Measurements from ENCODE around the gene HOXC4. TPM values are rescaled to one million over a fixed set of nuclear protein-coding genes. Genes with fewer than 3 reads are reported as not detected.

The HOXC4 gene
- total RNA-seq, 1 experiment from 2014 or later = not detected

GRCh38 chr12:54038871-54039414, 14.7 kb upstream of the HOXC4 start:
- H3K56ac ChIP-seq (ENCODE audit: insufficient read length, low read depth, low read length) = no peak overlapping the region
- no peaks in the 10 kb centered on the region for H3K79me1 ChIP-seq (ENCODE audit: insufficient read depth, low read depth, low read length, poor library complexity, severe bottlenecking)
- no peak overlapping the region for H3K18ac ChIP-seq (ENCODE audit: insufficient read length, low read depth, low read length)
- no peak overlapping the region for H2BK120ac ChIP-seq (ENCODE audit: low read depth, low read length, poor library complexity, severe bottlenecking)
- H2BK15ac ChIP-seq (ENCODE audit: low read depth, low read length) = no peak overlapping the region
- no peak overlapping the region for H4K8ac ChIP-seq (replicated peaks; ENCODE audit: insufficient read length, low read depth, low read length)
- no peak overlapping the region for H2AK5ac ChIP-seq (ENCODE audit: insufficient read length, low read length)
- H3K27me3 Mint-ChIP-seq (ENCODE audit: low read depth) = peaks cover 100% of the 10 kb centered on the region
- no peaks in the 10 kb centered on the region for H3K23me2 ChIP-seq (ENCODE audit: insufficient read length, low read depth, low read length, poor library complexity, severe bottlenecking)
- DNase-seq = no peak
- peaks cover 100% of the 10 kb centered on the region for H3K27me3 ChIP-seq (ENCODE audit: insufficient read depth, low read length)
- peaks cover 0 to 4% (median 0%) of the 10 kb centered on the region in 3 experiments; a peak in 2 of 7 replicates for H3K36me3 Mint-ChIP-seq (ENCODE audit: insufficient read depth in 1 of 3, low read depth in 3 of 3)
- no peak overlapping the region for H3K9ac ChIP-seq (ENCODE audit: extremely low read depth, insufficient read length, low read length)
- no peaks in the 10 kb centered on the region for H3K79me2 ChIP-seq (ENCODE audit: insufficient read depth, low read length)
- no peak overlapping the region for H3K23ac ChIP-seq (ENCODE audit: insufficient read length, low read depth, low read length)
- H3K27ac Mint-ChIP-seq = no peak overlapping the region
- peaks cover 3 to 9% of the 10 kb centered on the region in 2 experiments; a peak in 3 of 4 replicates for H3K4me1 Mint-ChIP-seq
- H4K91ac ChIP-seq (ENCODE audit: insufficient read length, low read depth, low read length) = no peak overlapping the region
- H3K27ac ChIP-seq (ENCODE audit: insufficient read length, low read depth, low read length) = no peak overlapping the region
- H2BK12ac ChIP-seq (ENCODE audit: insufficient read length, low read depth, low read length) = no peak overlapping the region
- H2AFZ ChIP-seq (ENCODE audit: low read length) = no peak overlapping the region
- no peak overlapping the region for H2BK20ac ChIP-seq (ENCODE audit: low read depth, low read length, poor library complexity, severe bottlenecking)
- no peak overlapping the region for H3K14ac ChIP-seq (ENCODE audit: insufficient read depth, low read length)
- H4K5ac ChIP-seq (ENCODE audit: insufficient read length, low read depth, low read length) = no peak overlapping the region
- no peak overlapping the region for H3K4me2 ChIP-seq (ENCODE audit: insufficient read depth, insufficient read length, low read length)
- H3T11ph ChIP-seq (ENCODE audit: low read length) = no peak overlapping the region
- no peak overlapping the region for H2BK5ac ChIP-seq (ENCODE audit: insufficient read length, low read length)
- WGBS (ENCODE audit: extremely low coverage, insufficient read length, low lambda C conversion rate) = no CpG with 5 or more reads among the region's 9 CpGs
- no peak for TF ChIP-seq CTCF (conservative IDR thresholded peaks at IDR 0.05)
- no peak overlapping the region for H3K4ac ChIP-seq (ENCODE audit: low read depth, low read length)
- H3K4me1 ChIP-seq (ENCODE audit: insufficient read depth, low read length) = no peaks in the 10 kb centered on the region
- no peak overlapping the region for H3K4me3 Mint-ChIP-seq
- peaks cover 7 to 8% of the 10 kb centered on the region in 2 experiments; a peak in 4 of 5 replicates for H3K9me3 Mint-ChIP-seq
- no peaks in the 10 kb centered on the region for H3K9me3 ChIP-seq (ENCODE audit: control insufficient read depth, low read depth, low read length)
- H4K20me1 ChIP-seq (ENCODE audit: control insufficient read depth, insufficient read depth, insufficient read length) = no peaks in the 10 kb centered on the region

Data from H9 (cell line).